DMS153 treated with DMSO at 0.1 percent for 48 hours (cell line): ENCODE data around the gene LSM14B.
A peak's percentile ranks its signal among the peaks of the same experiment; 100 is the strongest.

Source experiments
- DNase-seq: peaks from one replicate; lab custom pipeline; 2025; ENCODE audit not compliant: unreplicated experiment; lab: John Stamatoyannopoulos, UW

Gene LSM14B

GRCh38 chr20:62181808-62182207 is 59.5 kb downstream of the LSM14B start:
- no peak for DNase-seq

- peak; percentile 93 for DNase-seq
These were observed 60.5 kb downstream of the LSM14B start, which contains the start of gene MTG2 for GRCh38 chr20:62182469-62183425. TSS of gene MTG2 (plus strand) at chr20:62183028. CDS start at chr20:62193421, 10,393 bp downstream.

DNA sequence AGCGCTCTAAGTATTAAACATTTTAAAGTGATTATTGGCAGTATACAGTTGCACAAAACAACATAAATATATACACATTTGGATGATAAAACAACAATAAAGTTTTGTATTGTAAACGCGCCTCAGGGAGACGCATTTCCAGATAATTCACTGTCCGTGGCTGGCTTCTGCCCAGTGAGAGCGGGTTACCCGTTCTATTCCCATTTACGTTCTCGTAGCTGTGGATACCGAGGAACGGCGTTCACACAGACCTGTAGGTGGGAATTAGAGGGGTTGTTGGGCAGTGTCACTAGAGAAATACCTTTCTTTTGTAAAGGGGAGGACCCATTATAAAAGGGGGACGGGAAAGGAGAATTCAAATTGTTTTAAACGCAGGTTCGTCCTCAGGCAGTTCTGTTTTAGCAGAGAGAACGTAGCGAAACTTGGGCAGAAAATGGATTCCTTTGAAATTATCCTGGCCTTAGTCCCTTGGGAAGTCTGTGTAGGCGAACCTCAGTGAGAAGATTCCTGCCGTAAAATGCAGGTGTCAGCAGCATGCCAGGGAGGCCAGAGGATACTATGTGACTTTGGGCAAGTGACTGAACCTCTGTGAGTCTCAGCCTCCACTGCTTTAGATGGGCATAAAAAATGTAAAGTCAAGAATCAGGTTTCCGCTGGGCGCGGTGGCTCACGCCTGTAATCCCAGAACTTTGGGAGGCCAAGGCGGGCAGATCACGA is 61.3 kb downstream of the LSM14B start:
- DNase-seq: no peak
